Raji (cell line): ENCODE results near the gene IL17RE.
A peak's percentile ranks its signal among the peaks of the same experiment; 100 is the strongest.

Experiments used
- POLR2A ChIP-seq: IDR thresholded peaks from 2 replicates; pipeline ENCODE4 v1.6.1; 2011; ENCODE audit warnings: low read depth, low read length, control low read depth; ENCODE audit not compliant: insufficient read depth

Gene IL17RE

DNA sequence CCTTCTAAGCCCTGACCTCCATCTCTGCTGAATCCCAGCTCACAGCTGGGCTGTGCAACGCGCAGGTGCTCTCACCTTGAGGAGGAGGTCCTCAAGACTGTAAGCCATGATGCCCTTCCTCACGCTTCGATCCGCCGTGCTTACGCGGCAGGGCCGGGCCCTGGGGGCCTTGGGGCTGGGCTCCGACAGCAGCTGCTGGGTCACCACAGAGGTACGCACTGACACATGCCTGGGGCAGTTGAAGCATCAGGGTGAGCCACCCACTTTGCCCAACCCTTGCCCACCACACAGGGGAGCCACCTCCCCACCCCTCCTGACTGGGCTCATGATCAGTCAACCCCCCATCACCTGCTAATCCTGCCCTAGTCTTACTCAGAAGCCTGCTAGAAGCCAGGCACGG is 25.7 kb upstream of the IL17RE start:
- TF ChIP-seq POLR2A: no peak

DNA sequence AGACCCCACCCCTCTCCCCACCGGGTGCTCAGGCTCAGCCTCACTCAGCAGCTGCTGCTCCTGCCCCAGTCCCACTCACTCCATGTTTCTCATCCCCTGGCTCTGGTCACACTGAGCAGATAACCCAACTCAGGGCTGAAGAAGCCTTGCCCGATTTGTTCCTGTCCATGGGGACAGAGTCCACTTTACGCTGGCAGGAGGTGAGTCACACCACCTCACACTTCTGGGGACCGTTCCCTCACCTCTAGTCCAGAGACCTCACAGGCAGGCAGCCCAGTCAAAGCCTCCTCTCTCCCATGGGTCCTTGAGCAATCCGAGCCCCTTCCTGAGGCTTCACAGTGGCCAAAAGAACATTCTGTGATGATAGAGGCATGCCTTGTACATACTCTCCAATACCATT is 23.9 kb upstream of the IL17RE start:
- TF ChIP-seq POLR2A: no peak

DNA sequence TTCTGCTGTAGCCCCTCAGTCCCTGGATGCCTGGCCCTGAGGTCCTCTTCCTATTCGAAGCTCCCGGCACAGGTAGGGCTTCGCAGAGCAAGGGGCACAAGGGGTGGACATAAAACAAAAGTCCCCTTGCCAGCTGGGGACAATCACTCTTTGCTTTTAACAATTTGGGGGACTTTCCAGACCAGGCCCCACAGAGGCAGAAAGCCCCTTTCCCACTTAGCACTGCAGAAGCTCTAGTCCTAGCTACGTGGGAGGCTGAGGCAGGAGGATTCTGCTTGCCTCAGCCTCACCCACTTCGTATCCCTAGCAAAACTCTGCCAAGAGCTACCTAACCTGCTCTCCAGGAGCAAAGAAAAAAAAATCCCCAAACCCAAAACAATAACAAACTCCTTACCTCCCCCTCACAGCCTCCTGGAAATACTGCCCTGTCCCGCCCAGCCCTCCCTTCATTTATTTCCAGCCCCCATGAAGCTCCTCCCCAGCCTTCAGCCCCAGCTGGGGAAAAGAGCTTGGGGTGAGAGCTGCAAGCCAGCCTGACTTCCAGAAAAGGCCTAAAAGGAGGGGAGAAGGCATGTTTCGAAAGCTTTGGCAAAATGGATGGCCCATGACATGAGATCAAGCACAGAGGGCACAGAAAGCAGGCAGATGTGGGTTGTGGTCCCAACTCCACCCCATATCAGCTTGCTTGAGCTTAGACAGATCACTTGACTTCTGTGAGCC is 22.7 kb upstream of the IL17RE start, which contains the start of gene CIDEC:
TSS of gene CIDEC (minus strand) at position 424 of the 720 bp plus-strand sequence. CDS start 1,767 bp downstream, outside the sequence.
- no peak for TF ChIP-seq POLR2A

DNA sequence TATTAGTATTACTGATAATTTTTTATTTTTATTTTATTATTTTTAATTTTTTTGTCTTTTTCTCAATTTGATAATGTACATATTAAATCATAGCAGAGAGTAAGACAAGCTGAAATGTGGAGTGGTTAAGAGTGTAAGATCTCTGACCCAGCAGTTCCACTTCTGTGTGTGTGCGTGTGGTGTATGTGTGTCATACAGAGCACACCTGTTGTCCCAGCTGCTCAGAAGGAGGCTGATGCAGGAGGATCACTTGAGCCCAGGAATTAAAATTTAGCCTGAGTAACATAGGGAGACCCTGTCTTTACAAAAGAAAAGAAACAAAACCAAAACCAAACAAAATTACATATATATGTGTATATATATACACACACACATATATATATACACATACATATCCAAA is 21.2 kb upstream of the IL17RE start:
- TF ChIP-seq POLR2A: no peak

DNA sequence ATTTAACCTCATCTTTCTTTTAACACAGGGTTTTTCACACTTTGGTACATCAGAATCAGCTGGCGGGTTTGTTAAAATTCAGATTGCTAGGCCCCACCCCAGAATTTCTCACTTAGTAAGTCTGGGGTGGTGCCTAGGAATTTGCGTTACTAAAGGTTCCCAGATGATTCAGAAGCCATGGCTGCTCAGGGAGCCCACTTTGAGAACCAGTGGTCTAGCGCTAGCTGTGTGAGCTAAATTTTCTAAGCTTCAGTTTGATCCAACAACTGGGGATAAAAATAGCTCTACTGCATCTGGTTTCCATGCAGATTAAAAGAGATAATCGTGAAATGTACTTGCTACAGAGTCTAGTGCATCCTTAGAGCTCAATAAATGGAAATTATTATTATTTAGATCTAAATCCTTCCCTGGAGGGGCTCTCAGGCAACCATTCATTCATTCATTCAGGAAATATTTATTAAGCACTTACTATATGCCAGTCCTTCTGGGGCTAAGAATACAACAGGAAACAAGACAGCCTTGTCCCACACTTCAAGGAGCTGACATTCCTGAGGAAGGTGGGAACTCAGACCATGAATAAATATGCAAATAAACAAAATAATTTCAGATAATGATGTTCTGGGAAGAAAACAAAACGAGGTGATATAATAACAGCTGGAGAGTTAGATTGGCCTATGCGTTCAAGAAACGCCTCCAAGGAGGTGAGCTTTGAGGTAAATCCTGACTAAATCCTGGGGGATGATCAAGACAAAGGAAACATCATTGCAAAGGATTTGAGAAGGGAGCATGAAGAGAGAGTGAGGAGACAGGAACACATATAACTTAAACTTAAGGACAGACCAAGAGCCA is 18.7 kb upstream of the IL17RE start:
- no peak for TF ChIP-seq POLR2A

DNA sequence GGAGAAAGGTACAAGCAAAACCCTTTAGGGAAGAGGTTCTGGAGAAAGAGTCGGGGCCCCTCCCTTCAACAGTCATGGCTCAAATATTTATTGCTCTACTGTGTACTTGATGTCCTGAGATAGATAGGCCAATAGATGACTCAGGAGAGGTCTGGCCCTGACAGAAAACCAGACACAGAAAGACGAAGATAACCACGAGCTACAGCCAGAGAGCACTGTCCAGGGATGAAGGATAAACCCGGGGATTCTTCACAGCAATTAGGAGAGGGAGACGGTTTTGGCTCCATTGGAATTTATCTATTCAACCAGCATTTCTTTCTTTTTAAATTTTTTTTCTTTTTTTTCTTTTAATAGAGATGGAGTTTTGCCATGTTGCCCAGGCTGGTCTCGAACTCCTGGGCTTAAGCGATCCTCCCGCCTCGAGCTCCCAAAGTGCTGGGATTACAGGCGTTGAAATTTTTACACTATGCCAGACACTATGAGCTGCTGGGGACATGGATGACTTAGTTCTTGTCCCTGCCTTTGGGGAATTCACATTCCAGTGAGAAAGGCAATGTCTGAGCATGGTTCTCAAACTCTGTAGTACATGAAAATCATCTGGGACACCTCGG is 18.0 kb upstream of the IL17RE start:
- TF ChIP-seq POLR2A: no peak

DNA sequence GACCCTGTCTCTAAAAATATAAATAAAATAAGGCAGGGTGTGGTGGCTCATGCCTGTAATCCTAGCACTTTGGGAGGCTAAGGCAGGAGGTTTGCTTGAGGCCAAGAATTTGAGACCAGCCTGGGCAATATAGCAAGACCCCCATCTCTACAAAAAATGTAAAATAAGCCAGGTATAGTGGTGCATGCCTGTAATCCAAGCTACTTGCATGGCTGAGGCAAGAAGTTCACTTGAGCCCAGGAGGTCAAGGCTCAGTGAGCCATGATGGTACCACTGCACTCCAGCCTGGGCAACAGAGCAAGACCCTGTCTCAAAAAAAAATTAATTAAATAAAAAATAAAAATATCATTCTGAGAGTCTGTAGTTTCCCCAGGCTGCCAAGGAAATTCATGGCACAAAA is 16.3 kb upstream of the IL17RE start:
- TF ChIP-seq POLR2A: no peak

DNA sequence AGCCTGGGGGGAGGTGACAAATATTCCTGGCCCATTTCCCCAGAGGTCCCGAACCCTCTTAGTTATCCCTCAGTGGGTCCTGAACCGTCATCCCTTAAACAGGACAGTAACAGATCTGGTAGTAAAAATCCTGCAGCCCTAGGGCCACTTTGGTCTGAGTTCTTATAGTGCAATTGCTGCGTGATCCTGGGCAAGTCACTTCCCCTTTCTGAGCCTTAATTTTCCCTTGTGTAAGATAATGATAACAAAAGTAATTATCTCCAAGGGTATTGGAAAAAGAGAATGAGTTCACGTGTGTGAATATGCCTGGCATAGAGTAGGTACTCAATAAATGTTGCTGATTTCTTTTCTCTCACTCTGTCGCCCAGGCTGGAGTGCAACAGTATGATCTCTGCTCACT is 15.2 kb upstream of the IL17RE start:
- no peak for TF ChIP-seq POLR2A

DNA sequence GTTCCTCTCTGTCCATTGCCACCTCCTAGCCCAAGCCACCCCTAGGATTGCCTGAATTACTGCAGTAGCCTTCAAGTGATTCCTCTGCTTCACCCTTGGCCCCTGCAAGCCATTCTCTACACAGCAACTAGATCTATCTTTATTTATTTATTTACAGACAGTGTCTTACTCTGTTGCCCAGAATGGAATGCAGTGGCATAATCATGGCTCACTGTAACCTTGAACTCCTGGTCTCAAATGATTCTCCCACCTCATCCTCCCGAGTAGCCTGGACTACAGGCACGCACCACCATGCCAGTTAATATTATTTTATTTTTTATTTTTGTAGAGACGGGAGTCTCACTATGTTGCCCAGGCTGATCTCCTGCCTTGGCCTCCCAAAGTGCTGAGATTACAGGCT is 14.1 kb upstream of the IL17RE start:
- TF ChIP-seq POLR2A: no peak

DNA sequence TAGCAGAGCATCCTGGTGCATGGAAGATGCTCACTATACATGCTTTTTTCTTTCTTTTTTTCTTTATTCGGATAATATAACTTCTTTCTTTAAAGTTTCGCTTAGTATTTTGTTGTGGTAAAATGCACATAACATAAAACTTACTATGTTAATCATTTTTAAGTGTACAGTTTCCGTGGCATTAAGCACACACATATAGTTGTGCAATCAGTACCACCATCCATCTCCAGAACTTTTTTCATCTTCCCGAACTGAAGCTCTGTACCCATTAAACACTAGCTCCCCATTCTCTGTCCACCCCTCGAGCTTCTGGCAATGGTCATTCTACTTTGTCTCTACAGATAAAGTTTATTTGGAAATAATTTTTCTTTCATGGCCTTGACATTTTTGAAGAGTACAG is 13.2 kb upstream of the IL17RE start:
- TF ChIP-seq POLR2A: no peak

DNA sequence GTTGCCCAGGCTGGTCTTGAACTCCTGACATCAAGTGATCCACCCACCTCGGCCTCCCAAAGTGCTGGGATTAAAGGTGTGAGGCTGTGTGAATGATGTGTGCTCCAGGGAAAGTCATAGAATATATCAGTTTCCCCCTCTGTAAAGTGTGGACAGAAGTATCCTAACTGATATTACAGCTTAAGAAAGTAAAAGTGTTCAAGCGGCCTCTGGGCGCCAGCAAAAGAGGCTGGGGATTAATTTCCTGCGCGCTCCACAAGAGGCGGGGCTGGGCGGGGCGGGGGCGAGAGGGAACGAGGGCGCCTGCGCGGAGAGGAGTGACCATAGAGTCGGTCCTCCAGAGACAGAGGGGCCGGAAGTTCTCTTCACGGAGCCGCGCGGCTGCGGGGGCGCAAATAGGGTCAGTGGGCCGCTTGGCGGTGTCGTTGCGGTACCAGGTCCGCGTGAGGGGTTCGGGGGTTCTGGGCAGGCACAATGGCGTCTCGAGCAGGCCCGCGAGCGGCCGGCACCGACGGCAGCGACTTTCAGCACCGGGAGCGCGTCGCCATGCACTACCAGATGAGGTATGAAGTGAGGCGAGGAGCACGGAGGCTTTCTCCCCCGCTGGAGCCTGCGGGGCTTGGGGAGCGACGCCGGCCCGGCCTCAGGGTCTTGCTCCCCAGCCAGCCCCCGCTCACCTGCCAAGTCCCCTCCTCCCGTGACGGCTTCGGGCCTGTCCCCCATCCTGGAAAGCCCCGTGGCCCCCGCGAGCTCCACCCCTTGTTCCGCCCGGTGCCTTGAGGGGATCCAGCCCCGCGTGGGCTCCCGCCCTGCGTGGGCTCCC is 12.2 kb upstream of the IL17RE start, which contains the start of gene JAGN1:
TSS of gene JAGN1 (plus strand) at position 362 of the 823 bp plus-strand sequence. CDS start at position 475, 113 bp downstream.
- TF ChIP-seq POLR2A: peak; percentile 90

DNA sequence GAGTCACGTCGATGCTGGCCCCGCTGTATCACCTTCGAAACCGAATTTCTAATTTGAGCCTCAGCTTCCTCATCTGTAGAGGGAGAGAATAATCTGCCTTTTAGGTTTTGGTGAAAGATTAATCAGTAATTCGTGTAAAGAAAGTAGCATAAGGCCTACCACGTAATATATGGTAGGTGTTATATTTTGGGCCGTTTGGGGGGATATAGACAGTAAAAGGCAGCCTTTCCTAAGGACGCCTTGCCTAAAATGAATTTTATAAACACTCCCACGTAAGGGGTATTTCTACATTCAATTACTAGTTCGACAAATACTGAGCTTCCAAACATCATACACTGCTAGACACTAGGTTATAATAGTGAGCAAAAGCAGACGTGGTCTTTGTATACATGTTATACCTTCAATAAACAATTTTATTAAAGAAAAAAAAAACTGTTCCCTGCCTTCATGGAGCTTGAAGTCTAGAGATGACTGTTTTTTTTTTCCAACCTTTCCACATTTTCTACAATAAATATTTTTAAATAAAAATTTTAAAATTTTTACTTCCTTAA is 11.5 kb upstream of the IL17RE start:
- no peak for TF ChIP-seq POLR2A

DNA sequence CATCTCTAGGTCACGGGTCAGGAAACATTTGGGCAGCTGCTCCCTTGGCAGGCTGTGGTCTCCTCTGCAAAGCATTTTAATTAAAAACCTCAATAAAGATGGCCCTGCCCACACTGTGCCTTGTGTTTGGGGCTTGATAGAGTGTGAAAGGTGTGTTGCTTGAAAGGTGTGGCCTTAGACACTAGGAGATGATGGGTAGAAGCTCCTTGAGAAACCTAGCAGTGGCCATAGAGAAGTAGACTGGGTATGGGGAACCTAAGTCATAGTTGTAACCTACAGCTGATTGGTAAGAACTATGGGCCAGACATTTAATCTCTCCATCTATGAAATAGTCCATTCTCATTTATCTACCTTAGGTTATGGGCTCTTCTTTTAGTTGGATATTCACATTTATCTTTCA is 8.9 kb upstream of the IL17RE start:
- TF ChIP-seq POLR2A: no peak
